GM19328 (cell line): ENCODE measurements around the gene APEX2.
A peak's percentile ranks its signal among the peaks of the same experiment; 100 is the strongest.
"Not testable (repeated sequence)": the region's sequence is repeated elsewhere in the genome, so short reads cannot be mapped to it uniquely, and the experiment has no call there.

ENCODE experiments used
- ATAC-seq: cut with Tn5 transposase; IDR thresholded peaks from one replicate; pipeline ENCODE4 v1.9.1; 2021; ENCODE audit warnings: mild to moderate bottlenecking, moderate library complexity; ENCODE audit not compliant: unreplicated experiment

The APEX2 gene, protein sequence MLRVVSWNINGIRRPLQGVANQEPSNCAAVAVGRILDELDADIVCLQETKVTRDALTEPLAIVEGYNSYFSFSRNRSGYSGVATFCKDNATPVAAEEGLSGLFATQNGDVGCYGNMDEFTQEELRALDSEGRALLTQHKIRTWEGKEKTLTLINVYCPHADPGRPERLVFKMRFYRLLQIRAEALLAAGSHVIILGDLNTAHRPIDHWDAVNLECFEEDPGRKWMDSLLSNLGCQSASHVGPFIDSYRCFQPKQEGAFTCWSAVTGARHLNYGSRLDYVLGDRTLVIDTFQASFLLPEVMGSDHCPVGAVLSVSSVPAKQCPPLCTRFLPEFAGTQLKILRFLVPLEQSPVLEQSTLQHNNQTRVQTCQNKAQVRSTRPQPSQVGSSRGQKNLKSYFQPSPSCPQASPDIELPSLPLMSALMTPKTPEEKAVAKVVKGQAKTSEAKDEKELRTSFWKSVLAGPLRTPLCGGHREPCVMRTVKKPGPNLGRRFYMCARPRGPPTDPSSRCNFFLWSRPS

GRCh38 chrX:54999717-55000598, at the start of gene APEX2:
Gene APEX2 (plus strand): TSS chrX:55000363. CDS start chrX:55000423, 60 bp downstream.
- peak; percentile 93 for ATAC-seq

- no peak for ATAC-seq
These were observed 49.3 kb upstream of the APEX2 start for GRCh38 chrX:54950730-54951375.

- ATAC-seq = no peak
These were observed 38.4 kb upstream of the APEX2 start for GRCh38 chrX:54961750-54962149.

- ATAC-seq = no peak
These were observed 35.2 kb upstream of the APEX2 start for GRCh38 chrX:54964766-54965497.

- no peak for ATAC-seq
These were observed 22.8 kb upstream of the APEX2 start for GRCh38 chrX:54977387-54977786.

- no peak for ATAC-seq
These were observed 21.7 kb upstream of the APEX2 start for GRCh38 chrX:54978448-54978847.

DNA sequence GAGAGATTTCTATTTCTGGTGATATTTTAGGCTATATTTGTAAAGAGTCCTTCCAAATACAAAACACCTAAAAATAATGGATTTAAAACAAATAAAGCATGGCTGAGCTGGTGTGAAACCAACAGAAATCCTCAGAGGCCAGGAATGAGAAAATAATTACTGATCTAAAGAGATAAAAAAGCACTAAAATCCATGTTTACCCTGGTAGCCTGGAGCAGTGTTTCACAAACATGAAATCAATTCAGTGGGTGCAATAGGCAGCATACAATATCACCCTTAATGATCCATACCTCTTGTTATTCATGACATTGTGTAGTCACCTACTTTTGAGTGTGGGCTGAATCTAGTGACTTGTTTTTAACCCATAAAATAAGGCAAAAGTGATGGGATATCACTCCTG, 20.7 kb upstream of the APEX2 start:
- no peak for ATAC-seq

DNA sequence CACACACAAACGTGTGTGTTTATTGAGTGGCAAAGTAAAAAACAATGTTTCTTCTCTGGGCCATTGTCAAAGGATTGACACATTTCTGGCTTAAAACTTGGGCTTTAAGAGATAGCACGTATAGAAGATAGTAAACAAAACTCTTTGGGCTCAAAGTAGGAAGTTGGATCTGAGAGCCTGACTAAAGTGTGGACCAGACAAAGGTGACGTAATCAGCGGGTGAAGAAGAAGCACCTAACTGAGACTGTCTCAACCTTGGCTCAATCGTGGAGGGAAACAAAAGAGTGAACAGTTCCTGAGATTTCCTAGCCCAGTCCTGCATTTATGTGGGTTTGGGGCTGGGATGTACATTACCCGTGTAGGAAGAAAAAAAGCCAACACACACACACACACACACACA, 19.8 kb upstream of the APEX2 start:
- ATAC-seq = no peak

- not testable (repeated sequence) for ATAC-seq
These were observed 16.9 kb upstream of the APEX2 start for GRCh38 chrX:54983306-54983705.

- no peak for ATAC-seq
These were observed 8.5 kb upstream of the APEX2 start for GRCh38 chrX:54991706-54992105.

DNA sequence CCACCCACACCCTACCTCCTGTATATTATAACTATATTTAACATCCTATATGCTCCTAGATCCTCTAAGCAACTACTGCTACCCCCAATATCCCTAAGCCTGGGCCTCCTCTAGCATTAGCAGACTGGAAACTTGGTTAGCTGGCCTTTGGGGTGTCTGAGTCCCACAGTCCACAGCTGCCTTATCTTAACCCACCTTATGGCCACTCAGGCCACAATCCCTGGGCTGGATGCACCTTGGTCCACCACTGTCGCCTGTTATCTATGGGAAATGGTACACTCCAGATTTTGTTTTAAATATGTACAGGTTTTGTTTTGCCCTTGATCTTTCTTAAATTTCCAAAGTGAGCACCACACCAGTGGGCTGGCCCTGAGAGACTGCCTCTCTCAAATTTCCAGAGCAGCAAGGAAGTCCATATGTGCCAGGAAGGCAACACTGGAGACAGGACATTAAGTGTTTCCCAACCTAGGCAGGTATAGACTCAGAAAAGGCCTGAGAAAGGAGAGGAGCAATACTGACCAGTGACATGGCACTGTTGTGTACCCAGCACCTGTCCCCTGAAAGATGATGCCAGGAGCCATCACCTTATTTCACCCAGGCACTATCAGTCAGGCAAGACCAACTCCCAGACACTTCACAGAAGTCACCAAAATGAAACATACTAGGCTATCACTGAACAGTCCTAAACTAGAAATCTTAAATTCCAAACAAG, 7.1 kb upstream of the APEX2 start:
- no peak for ATAC-seq

DNA sequence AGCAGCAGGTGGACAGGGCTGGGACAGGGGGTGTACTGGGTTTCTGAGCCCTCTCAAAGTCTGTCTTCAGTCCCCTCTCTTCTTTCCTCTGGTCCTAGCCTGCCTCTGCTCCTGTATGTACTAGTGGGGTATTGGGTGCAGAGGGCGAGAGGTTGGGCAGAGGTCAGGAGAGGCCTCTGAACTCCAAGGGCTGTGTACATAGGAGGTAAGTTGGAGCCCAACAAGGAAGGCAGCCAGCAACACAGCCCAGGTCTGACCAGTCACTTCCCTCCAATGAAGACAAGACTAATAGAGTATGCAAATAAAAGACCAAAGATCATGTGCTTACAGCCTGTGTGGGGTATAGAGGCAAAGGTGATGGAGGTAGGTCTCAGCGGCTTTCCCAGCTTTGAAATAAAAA, 6.1 kb upstream of the APEX2 start, which contains the start of gene PFKFB1:
PFKFB1 (minus strand) TSS at position 90 of the 400 bp plus-strand sequence. CDS start 181 bp downstream, outside the sequence.
- ATAC-seq = no peak

- ATAC-seq = no peak
These were observed 5.4 kb upstream of the APEX2 start for GRCh38 chrX:54994668-54995351.

DNA sequence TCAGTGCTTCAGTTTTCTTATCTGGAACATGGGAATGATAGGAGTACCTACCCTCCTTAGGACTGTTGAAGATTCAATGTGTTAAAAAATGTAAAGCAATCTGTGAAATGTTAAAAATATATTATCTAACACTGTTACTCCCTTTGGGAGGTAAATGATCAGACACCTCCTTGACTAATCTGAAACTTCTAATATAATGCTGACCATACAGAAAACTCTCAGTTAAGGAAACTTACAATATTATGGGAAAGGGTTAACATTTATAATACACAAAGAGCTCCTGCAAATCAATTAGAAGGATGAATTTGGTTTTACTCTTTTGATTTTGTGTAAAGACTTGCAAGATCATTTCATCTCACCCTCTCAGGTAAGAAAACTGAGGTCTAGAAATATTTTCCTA, 4.5 kb upstream of the APEX2 start:
- no peak for ATAC-seq

DNA sequence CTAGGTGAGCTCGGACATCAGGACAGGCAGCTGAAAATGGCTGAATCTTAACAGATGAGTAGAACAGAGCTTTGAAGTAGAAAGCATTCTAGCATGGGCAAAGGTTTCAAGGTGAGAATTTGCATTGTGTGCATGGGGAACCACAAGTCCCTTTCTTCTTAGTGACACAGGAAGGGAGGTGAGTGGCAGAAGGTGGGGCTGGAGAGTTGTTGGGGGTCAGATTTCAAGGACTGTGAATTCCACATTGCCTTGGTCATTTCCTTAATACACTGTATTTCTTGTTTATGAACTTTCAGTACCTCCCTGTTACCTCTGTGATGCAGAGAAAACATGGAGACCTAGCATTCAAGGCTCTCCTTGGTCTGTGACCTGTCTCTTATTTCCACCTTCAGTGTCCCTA, 4.1 kb downstream of the APEX2 start:
- no peak for ATAC-seq

DNA sequence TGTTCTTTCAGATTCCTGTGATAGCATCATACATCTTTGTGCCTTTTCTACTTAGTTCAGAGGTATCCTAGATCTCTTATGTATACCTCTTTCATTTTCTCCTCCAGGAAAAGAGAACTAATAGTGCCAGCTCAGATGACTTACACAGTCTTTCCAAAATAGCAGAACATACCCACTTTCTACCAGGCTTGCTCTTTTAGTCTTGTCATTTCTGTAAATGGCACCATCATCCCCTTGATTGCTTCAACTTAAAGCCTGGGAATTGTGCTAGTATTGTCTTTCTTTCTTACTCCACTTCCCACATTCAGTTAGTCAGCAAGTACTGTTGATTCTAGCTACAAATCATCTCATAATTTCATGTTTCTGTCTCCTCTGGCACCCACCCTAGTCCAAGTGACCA, 5.1 kb downstream of the APEX2 start:
- ATAC-seq = no peak

DNA sequence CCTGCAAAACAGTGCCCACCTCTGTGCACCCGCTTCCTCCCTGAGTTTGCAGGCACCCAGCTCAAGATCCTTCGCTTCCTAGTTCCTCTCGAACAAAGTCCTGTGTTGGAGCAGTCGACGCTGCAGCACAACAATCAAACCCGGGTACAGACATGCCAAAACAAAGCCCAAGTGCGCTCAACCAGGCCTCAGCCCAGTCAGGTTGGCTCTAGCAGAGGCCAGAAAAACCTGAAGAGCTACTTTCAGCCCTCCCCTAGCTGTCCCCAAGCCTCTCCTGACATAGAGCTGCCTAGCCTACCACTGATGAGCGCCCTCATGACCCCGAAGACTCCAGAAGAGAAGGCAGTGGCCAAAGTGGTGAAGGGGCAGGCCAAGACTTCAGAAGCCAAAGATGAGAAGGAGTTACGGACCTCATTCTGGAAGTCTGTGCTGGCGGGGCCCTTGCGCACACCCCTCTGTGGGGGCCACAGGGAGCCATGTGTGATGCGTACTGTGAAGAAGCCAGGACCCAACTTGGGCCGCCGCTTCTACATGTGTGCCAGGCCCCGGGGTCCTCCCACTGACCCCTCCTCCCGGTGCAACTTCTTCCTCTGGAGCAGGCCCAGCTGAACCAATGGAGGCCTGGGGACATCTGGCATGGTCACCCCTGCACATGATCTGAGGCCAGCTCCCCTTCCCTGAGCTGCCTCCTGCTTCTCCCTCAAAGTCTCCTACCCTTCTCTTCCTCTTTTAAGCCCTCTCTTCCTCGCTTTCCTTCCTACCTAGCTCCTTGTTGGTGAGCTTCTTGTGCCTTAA, 6.9 kb downstream of the APEX2 start:
- no peak for ATAC-seq

DNA sequence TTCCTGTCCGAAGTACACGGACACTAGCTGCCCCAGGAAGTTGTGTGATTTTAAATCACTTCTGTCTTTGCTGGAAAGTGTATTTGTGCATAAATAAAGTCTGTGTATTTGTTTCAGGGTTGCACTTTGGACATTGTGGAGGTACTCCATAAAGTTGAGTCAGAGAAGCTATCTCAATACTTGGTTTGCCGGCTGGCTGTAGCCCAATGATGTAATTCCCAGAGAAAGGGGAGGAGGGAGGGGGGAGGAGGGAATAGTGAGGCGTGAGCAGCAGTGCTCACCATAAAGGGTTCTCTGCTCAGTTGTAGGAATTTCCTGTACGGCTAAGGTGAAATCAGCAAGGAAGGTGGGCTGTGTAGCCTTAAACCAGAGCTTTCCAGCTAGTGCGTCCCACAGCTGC, 7.5 kb downstream of the APEX2 start:
- ATAC-seq = no peak
